Left cardiac atrium (tissue), 4 donors: ENCODE measurements around the gene DOCK6. TPM values are rescaled to one million over a fixed set of nuclear protein-coding genes. Genes with fewer than 3 reads are reported as not detected.

ENCODE experiments used
- ATAC-seq, 2 donors: fragments of 200-7000 bp; cut with Tn5 transposase; one replicate each; pipeline ENCODE4 v1.9.1; 2020; ENCODE audit warnings: mild to moderate bottlenecking in 2 of 2, moderate library complexity in 2 of 2
- DNase-seq: peaks from one replicate; pipeline ENCODE4 v3.0.0-alpha.2; 2020
- intact Hi-C, 2 donors: fragments of 100-400 bp; cut with DNase I; formaldehyde crosslinking; loops; one replicate each; pipeline versions ENCODE4 v1.14.1 to v1.15.1; 2022 to 2023
- total RNA-seq, 2 donors: library from RNA; stranded (reverse); fragmentation: NEBNext Ultra II Directional; extraction: Animal tissue kit (Norgen Biotek cat#: 25700); gene quantifications; one replicate each; pipeline ENCODE4 v1.2.1, GENCODE V29; 2021
- donor health status: DM: no; HTN: yes; CAD: no.
- donor health status: DM: no; HTN: yes; CAD: no; lungs with severe emphysema.
- donor health status: DM: yes; HTN: yes; CAD: no.
- donor health status: Dilated cardiomyopathy.

DOCK6 gene
- total RNA-seq, 2 donors from 2014 or later, result 37.5 to 61.1 TPM

- ATAC-seq, result no peak
- DNase-seq, result no peak
- intact Hi-C loops, result no loop called here
These were observed 27.7 kb downstream of the DOCK6 start for GRCh38 chr19:11234486-11235075.

GRCh38 chr19:11233073-11233472 is 29.3 kb downstream of the DOCK6 start:
- intact Hi-C loops, result no loop called here
- DNase-seq (no peak), ATAC-seq (no peak)

- no peak for ATAC-seq
- DNase-seq, result no peak
- intact Hi-C loops, result no loop called here
These were observed 29.8 kb downstream of the DOCK6 start for GRCh38 chr19:11232555-11232954.

GRCh38 chr19:11230621-11231386 is 31.5 kb downstream of the DOCK6 start:
- intact Hi-C loops, result no loop called here
- ATAC-seq (peak in 1 of 2 donors; percentile 86), DNase-seq (no peak)

- ATAC-seq, result peak in 1 of 2 donors; percentile 10
- DNase-seq, result no peak
- intact Hi-C loops, result no loop called here
These were observed 35.0 kb downstream of the DOCK6 start for GRCh38 chr19:11227195-11227886.

GRCh38 chr19:11226716-11227166 is 35.6 kb downstream of the DOCK6 start:
- ATAC-seq, result no peak
- intact Hi-C loops, result no loop called here
- DNase-seq, result no peak

- ATAC-seq (no peak), DNase-seq (no peak)
- intact Hi-C loops, result no loop called here
These were observed 36.5 kb downstream of the DOCK6 start for GRCh38 chr19:11225815-11226214.

GRCh38 chr19:11225172-11225571 is 37.2 kb downstream of the DOCK6 start:
- intact Hi-C loops, result no loop called here
- ATAC-seq (peak in 1 of 2 donors; percentile 88), DNase-seq (no peak)

GRCh38 chr19:11224429-11224828 is 37.9 kb downstream of the DOCK6 start:
- ATAC-seq (no peak), DNase-seq (no peak)
- intact Hi-C loops, result no loop called here

GRCh38 chr19:11223200-11223599 is 39.1 kb downstream of the DOCK6 start:
- ATAC-seq (peak in 1 of 2 donors; percentile 44), DNase-seq (no peak)
- intact Hi-C loops, result no loop called here

GRCh38 chr19:11221082-11221598 is 41.2 kb downstream of the DOCK6 start:
- intact Hi-C loops, result no loop called here
- no peak for ATAC-seq
- no peak for DNase-seq

GRCh38 chr19:11214387-11214786 is 47.9 kb downstream of the DOCK6 start:
- intact Hi-C loops, result loop anchor here in 1 of 2 donors (10.0 kb wide), 1 partner anchor 190 kb away; no protein-coding TSS in a partner anchor
- no peak for ATAC-seq
- no peak for DNase-seq

GRCh38 chr19:11210656-11210928 is 51.7 kb downstream of the DOCK6 start:
- DNase-seq (no peak), ATAC-seq (no peak)
- intact Hi-C loops, result loop anchor here in 1 of 2 donors (10.0 kb wide), 1 partner anchor 186 kb away; no protein-coding TSS in a partner anchor

- ATAC-seq (no peak), DNase-seq (no peak)
- intact Hi-C loops, result loop anchor here (10.0 kb wide), 2 partner anchors 175 to 185 kb away; no protein-coding TSS in a partner anchor
These were observed 52.3 kb downstream of the DOCK6 start for GRCh38 chr19:11209839-11210655.

- intact Hi-C loops, result loop anchor here in 1 of 2 donors (10.0 kb wide), 1 partner anchor 174 kb away; no protein-coding TSS in a partner anchor
- DNase-seq (peak; percentile 22), ATAC-seq (no peak)
These were observed 53.5 kb downstream of the DOCK6 start for GRCh38 chr19:11208561-11209471.

- ATAC-seq (no peak), DNase-seq (no peak)
- intact Hi-C loops, result loop anchor here in 1 of 2 donors (2.0 to 10.0 kb wide), 2 partner anchors 69 to 171 kb away; no protein-coding TSS in a partner anchor
These were observed 56.3 kb downstream of the DOCK6 start for GRCh38 chr19:11205939-11206570.

GRCh38 chr19:11204943-11205349 is 57.4 kb downstream of the DOCK6 start:
- intact Hi-C loops, result loop anchor here (2.0 to 10.0 kb wide), 3 partner anchors 68 to 170 kb away; no protein-coding TSS in a partner anchor
- ATAC-seq, result peak in 1 of 2 donors; percentile 17
- peak; percentile 63 for DNase-seq
